Tibial nerve (tissue), 4 donors: ENCODE data around the gene CAMK2B. TPM values are rescaled to one million over a fixed set of nuclear protein-coding genes. Genes with fewer than 3 reads are reported as not detected.
A peak's percentile ranks its signal among the peaks of the same experiment; 100 is the strongest.
"Not testable (repeated sequence)": the region's sequence is repeated elsewhere in the genome, so short reads cannot be mapped to it uniquely, and the experiment has no call there.

Experiments
- DNase-seq, 2 donors: peaks; one replicate each; pipeline ENCODE4 v3.0.0-alpha.2; 2019; ENCODE audit warnings: low spot score in 2 of 2
- H3K27ac ChIP-seq, 4 donors: fragments of 200-600 bp; sonication (generic) in 3 of 4; one replicate each; pipeline ENCODE4 v1.5.1; 2017 to 2019; ENCODE audit warnings: mild to moderate bottlenecking in 1 of 4
- H3K27me3 ChIP-seq, 2 donors: fragments of 200-600 bp; sonication (generic) in 1 of 2; one replicate each; pipeline versions ENCODE4 v1.5.1 to v1.6.0; 2017 to 2019
- H3K36me3 ChIP-seq, 3 donors: fragments of 200-600 bp; sonication (generic); one replicate each; pipeline ENCODE4 v1.5.1; 2018 to 2019
- H3K4me1 ChIP-seq, 4 donors: fragments of 200-600 bp; sonication (generic) in 3 of 4; one replicate each; pipeline ENCODE4 v1.5.1; 2017 to 2019
- H3K4me3 ChIP-seq, 4 donors: fragments of 200-600 bp; sonication (generic) in 3 of 4; one replicate each; pipeline ENCODE4 v1.5.1; 2017 to 2019; ENCODE audit warnings: mild to moderate bottlenecking in 1 of 4, moderate library complexity in 1 of 4
- H3K9me3 ChIP-seq, 4 donors: fragments of 200-600 bp; sonication (generic) in 3 of 4; one replicate each; pipeline ENCODE4 v1.5.1; 2017 to 2019
- EP300 ChIP-seq, 2 donors: sonication (generic); formaldehyde crosslinking; IDR thresholded peaks; one replicate each; pipeline ENCODE4 v1.6.1; 2017; ENCODE audit warnings: antibody characterized with exemption in 2 of 2, mild to moderate bottlenecking in 1 of 2
- POLR2A ChIP-seq, 2 donors: fragments of 450-650 bp; IDR thresholded peaks; one replicate each; pipeline ENCODE4 v1.6.1; 2017; ENCODE audit warnings: antibody characterized with exemption in 2 of 2, mild to moderate bottlenecking in 2 of 2, moderate library complexity in 2 of 2
- WGBS, 2 donors: methylation state at CpG; one replicate each; pipeline ENCODE4 v1.1.5; 2018; 5-methylcytosine and 5-hydroxymethylcytosine counted together
- total RNA-seq, 4 donors: library from RNA; depleted of rRNA; stranded (reverse); fragments of >200 nt; gene quantifications; one replicate each; pipeline ENCODE4 v1.1.0, GENCODE V29; 2016
- TF ChIP-seq, protein P1 (sequence below), 5 experiments: fragments of 200-600 bp in 3 of 5; fragments of 450-650 bp in 2 of 5; sonication (generic) in 3 of 5; IDR thresholded peaks; one replicate each; pipeline ENCODE4 v1.5.1; 2016 to 2019; ENCODE audit warnings: antibody characterized with exemption in 5 of 5, mild to moderate bottlenecking in 3 of 5, moderate library complexity in 2 of 5

CAMK2B gene
- total RNA-seq, 4 donors from 2014 or later: 9.0 to 14.7 (median 10.9) TPM

DNA sequence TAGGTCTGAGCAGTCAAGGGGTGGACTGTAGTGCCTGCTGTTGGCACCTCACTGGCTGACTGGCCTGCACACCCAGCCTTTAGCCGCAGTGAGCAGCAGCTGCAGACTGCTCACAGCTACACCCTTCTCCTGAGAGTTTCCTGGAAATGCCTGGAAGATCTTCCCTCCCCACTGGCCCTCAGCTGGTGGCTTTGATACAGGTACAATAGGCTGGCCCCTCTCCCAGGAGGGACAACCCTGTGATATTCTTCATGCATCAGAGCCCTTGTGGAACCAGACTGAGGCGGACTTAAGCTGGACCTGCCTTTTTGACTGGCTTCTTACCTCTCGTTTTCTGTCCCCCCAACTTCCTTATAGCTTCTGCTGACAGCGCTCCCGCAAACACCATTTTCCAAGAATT is 142.6 kb downstream of the CAMK2B start:
- DNase-seq: no peak
- Histone ChIP-seq H3K4me1 (no peaks in the 10 kb centered on the region), H3K27ac (no peak overlapping the region), H3K36me3 (no peaks in the 10 kb centered on the region), H3K4me3 (no peak overlapping the region), H3K27me3 (peaks cover 0 to 4% of the 10 kb centered on the region in 2 donors), H3K9me3 (peaks cover 0 to 12% (median 0%) of the 10 kb centered on the region in 4 donors)
- 85 to 94% methylated on average over 5 of the region's 5 CpGs for WGBS, 2 donors
- TF ChIP-seq EP300 (IDR thresholded peaks at IDR 0.05): no peak
- TF ChIP-seq, protein P1, sequence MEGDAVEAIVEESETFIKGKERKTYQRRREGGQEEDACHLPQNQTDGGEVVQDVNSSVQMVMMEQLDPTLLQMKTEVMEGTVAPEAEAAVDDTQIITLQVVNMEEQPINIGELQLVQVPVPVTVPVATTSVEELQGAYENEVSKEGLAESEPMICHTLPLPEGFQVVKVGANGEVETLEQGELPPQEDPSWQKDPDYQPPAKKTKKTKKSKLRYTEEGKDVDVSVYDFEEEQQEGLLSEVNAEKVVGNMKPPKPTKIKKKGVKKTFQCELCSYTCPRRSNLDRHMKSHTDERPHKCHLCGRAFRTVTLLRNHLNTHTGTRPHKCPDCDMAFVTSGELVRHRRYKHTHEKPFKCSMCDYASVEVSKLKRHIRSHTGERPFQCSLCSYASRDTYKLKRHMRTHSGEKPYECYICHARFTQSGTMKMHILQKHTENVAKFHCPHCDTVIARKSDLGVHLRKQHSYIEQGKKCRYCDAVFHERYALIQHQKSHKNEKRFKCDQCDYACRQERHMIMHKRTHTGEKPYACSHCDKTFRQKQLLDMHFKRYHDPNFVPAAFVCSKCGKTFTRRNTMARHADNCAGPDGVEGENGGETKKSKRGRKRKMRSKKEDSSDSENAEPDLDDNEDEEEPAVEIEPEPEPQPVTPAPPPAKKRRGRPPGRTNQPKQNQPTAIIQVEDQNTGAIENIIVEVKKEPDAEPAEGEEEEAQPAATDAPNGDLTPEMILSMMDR (IDR thresholded peaks at IDR 0.05): no peak
- no peak for TF ChIP-seq POLR2A (IDR thresholded peaks at IDR 0.05)

DNA sequence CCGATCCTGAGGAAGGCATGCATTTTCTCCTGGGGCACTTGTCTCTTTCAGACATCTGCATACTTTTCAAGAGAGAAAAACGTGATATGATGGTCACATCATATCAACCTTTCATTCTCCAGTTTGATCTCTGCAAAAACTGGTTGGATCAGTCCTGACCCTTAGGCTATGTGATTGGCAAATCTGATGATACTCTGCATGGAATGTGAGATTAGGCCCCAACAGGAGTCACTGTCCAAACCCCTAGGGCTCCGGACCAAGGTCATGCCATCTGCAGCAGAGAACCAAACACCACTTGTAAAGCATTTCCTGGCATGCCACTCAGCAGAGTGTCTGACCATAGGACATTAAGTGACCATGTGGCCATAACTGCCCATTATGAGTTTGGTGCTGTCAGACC is 144.8 kb downstream of the CAMK2B start:
- H3K27ac ChIP-seq: no peak overlapping the region
- H3K36me3 ChIP-seq: no peaks in the 10 kb centered on the region
- H3K9me3 ChIP-seq: peaks cover 0 to 12% (median 0%) of the 10 kb centered on the region in 4 donors
- no peaks in the 10 kb centered on the region for H3K27me3 ChIP-seq
- TF ChIP-seq, protein P1 (IDR thresholded peaks at IDR 0.05): no peak
- no peak for TF ChIP-seq EP300 (IDR thresholded peaks at IDR 0.05)
- H3K4me1 ChIP-seq: no peaks in the 10 kb centered on the region
- WGBS, 2 donors: 61 to 70% methylated on average over 3 of the region's 3 CpGs
- DNase-seq: no peak
- no peak overlapping the region for H3K4me3 ChIP-seq

DNA sequence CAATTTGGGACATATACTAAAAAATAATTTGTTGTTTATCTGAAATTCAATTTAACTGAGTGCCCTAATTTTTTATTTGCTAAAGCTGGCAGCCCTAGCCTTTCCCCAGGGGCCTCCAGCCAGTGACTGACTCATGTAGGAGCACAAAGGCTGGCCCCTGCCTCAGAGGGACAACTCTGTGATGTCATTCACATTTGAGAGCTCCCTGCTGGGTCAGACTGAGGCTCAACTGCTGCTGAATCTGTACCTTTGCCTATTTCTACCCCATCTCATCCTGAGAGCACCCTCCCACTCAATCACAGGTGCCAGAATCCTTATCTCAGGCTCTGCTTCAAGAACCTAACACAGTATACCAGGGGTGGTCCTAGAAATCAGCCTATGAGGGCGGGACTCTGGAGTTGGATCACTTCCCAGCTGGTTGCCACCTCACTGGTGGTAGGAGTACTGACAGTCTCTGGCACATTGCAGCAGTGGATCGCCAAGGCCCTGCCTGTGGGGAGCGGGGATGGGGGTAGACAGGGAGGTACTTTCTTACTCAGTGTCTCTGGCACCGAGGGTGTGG is 147.7 kb downstream of the CAMK2B start:
- Histone ChIP-seq H3K36me3 (no peaks in the 10 kb centered on the region), H3K27ac (peak overlapping the region in 2 of 4 donors; percentile 9 to 74), H3K9me3 (peaks cover 0 to 6% (median 0%) of the 10 kb centered on the region in 4 donors), H3K4me3 (no peak overlapping the region), H3K4me1 (no peaks in the 10 kb centered on the region), H3K27me3 (no peaks in the 10 kb centered on the region)
- whole genome bisulfite sequencing, 2 donors: 44 to 64% methylated on average over 4 of the region's 4 CpGs
- TF ChIP-seq POLR2A (IDR thresholded peaks at IDR 0.05) (no peak), EP300 (IDR thresholded peaks at IDR 0.05) (no peak)
- TF ChIP-seq, protein P1 (IDR thresholded peaks at IDR 0.05): no peak
- DNase-seq: no peak

DNA sequence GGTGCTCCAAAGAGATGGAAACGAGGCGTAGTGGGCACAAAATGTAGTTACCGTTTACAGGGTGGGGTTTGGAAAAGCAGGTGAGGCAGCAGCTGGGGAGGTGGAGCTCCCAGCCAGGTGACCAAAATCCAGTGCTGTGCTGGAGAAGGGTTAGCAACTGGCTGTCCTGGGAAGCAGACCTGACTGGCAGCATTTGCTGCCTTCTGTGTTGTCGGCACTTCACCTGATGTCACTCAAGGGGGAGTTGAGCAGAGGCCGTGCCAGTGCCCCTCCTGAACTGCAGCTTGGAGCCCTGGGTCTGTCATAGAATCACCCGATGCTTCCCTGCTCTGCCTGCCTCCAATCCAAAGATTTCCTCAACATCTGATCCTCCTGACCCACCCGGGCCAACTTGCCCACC is 148.9 kb downstream of the CAMK2B start:
- TF ChIP-seq, protein P1 (IDR thresholded peaks at IDR 0.05): no peak
- TF ChIP-seq EP300 (IDR thresholded peaks at IDR 0.05) (no peak), POLR2A (IDR thresholded peaks at IDR 0.05) (no peak)
- Histone ChIP-seq H3K4me1 (no peaks in the 10 kb centered on the region), H3K36me3 (no peaks in the 10 kb centered on the region), H3K27ac (no peak overlapping the region), H3K4me3 (no peak overlapping the region), H3K27me3 (no peaks in the 10 kb centered on the region), H3K9me3 (peaks cover 0 to 7% (median 0%) of the 10 kb centered on the region in 4 donors)
- DNase-seq: no peak
- 72 to 77% methylated on average over 7 of the region's 7 CpGs for WGBS, 2 donors

DNA sequence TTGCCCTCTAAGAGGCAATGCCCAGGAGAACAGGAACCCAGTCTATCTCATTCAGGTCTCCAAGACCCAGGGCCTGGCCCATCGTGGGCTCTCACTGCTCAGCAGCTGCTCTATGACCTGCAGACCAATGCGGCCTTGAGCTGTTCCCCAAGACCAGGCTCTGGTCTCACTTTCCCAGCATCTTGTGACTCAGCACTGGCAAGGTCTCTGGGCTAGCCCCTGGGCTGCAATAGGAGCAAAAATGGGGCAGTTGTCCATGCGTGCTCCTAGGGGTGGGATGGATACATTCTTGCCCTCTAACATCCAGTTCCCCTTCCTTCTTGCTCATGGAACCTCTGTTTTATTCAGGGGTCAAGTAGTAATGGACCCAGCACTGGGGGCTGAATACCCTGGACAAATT is 149.7 kb downstream of the CAMK2B start:
- 79 to 84% methylated on average over 3 of the region's 3 CpGs for WGBS, 2 donors
- TF ChIP-seq EP300 (IDR thresholded peaks at IDR 0.05) (no peak), POLR2A (IDR thresholded peaks at IDR 0.05) (no peak)
- TF ChIP-seq, protein P1 (IDR thresholded peaks at IDR 0.05): no peak
- Histone ChIP-seq H3K36me3 (no peaks in the 10 kb centered on the region), H3K4me3 (no peak overlapping the region), H3K9me3 (peaks cover 0 to 13% (median 0%) of the 10 kb centered on the region in 4 donors), H3K27me3 (no peaks in the 10 kb centered on the region), H3K4me1 (no peaks in the 10 kb centered on the region), H3K27ac (no peak overlapping the region)
- DNase-seq: no peak

DNA sequence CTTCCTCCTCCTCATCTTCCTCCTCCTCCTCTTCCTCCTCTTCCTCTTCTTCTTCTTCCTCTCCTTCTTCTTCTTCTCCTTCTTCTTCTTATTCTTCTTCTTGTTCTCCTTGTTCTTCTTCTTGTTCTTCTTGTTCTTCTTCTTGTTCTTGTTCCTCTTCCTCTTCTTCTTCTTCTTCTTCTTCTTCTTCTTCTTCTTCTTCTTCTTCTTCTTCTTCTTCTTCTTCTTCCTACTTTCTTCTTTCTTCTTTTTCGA is 150.8 kb downstream of the CAMK2B start:
- H3K4me3 ChIP-seq: not testable (repeated sequence)

More for the DNA sequence above, 150.8 kb downstream of the CAMK2B start:
- H3K36me3 ChIP-seq, H3K4me1 ChIP-seq, H3K27me3 ChIP-seq, H3K27ac ChIP-seq, DNase-seq: not testable (repeated sequence)
- peaks cover 0 to 13% (median 0%) of the 10 kb centered on the region in 4 donors for H3K9me3 ChIP-seq
- 65 to 71% methylated on average over 1 of the region's 1 CpG for WGBS, 2 donors
